Esophagus muscularis mucosa (tissue), 4 donors: ENCODE results near the gene CTDNEP1. TPM values are rescaled to one million over a fixed set of nuclear protein-coding genes. Genes with fewer than 3 reads are reported as not detected.

Experiments
- DNase-seq: peaks from one replicate; pipeline ENCODE4 v3.0.0-alpha.2; 2017; ENCODE audit errors: extremely low spot score
- H3K27ac ChIP-seq, 4 donors: fragments of 200-600 bp; sonication (generic); replicated peaks in 1 of 4; 1 replicate in 3 of 4; 2 replicates in 1 of 4; pipeline ENCODE4 v1.5.1; 2016 to 2019; ENCODE audit warnings: mild to moderate bottlenecking in 1 of 4
- H3K27me3 ChIP-seq, 4 donors: fragments of 200-600 bp; sonication (generic); one replicate each; pipeline versions ENCODE4 v1.5.1 to v1.6.0; 2016 to 2019
- H3K36me3 ChIP-seq, 4 donors: fragments of 200-600 bp; sonication (generic); one replicate each; pipeline ENCODE4 v1.5.1; 2016 to 2019
- H3K4me1 ChIP-seq, 4 donors: fragments of 200-600 bp; sonication (generic); one replicate each; pipeline ENCODE4 v1.5.1; 2016 to 2019
- H3K4me3 ChIP-seq, 4 donors: fragments of 200-600 bp; sonication (generic); 1 replicate in 2 of 4; 2 replicates in 2 of 4; pipeline ENCODE4 v1.5.1; 2016 to 2019; ENCODE audit warnings: mild to moderate bottlenecking in 4 of 4, moderate library complexity in 1 of 4
- H3K9me3 ChIP-seq, 4 donors: fragments of 200-600 bp; sonication (generic); 1 replicate in 3 of 4; 2 replicates in 1 of 4; pipeline ENCODE4 v1.5.1; 2016 to 2019
- EP300 ChIP-seq: sonication (generic); formaldehyde crosslinking; IDR thresholded peaks from one replicate; pipeline ENCODE4 v1.6.1; 2017; ENCODE audit warnings: antibody characterized with exemption
- POLR2A ChIP-seq: fragments of 450-650 bp; IDR thresholded peaks from one replicate; pipeline ENCODE4 v1.6.1; 2017; ENCODE audit warnings: antibody characterized with exemption, moderate library complexity, mild to moderate bottlenecking, low read depth
- POLR2AphosphoS5 ChIP-seq, 2 donors: sonication (generic); formaldehyde crosslinking; IDR thresholded peaks; one replicate each; pipeline ENCODE4 v1.6.1; 2017; ENCODE audit warnings: antibody characterized with exemption in 2 of 2
- WGBS: methylation state at CpG from one replicate; pipeline ENCODE4 v1.1.5; 2018; 5-methylcytosine and 5-hydroxymethylcytosine counted together
- intact Hi-C: fragments of 100-400 bp; cut with DNase I; formaldehyde crosslinking; loops from one replicate; pipeline ENCODE4 v1.15.1; 2023
- total RNA-seq, 4 donors: library from RNA; depleted of rRNA; stranded (reverse); fragments of >200 nt; gene quantifications; one replicate each; pipeline versions ENCODE4 v1.1.0 to v1.2.1, GENCODE V29; 2016
- TF ChIP-seq, protein P1 (sequence below), 3 experiments: fragments of 200-600 bp in 2 of 3; fragments of 450-650 bp in 1 of 3; sonication (generic) in 2 of 3; IDR thresholded peaks; one replicate each; pipeline ENCODE4 v1.5.1; 2017 to 2019; ENCODE audit warnings: antibody characterized with exemption in 3 of 3, mild to moderate bottlenecking in 2 of 3, moderate library complexity in 1 of 3

Gene CTDNEP1
- total RNA-seq = 10 to 100 TPM; 41.5 to 66.5 (median 46.6) TPM

DNA sequence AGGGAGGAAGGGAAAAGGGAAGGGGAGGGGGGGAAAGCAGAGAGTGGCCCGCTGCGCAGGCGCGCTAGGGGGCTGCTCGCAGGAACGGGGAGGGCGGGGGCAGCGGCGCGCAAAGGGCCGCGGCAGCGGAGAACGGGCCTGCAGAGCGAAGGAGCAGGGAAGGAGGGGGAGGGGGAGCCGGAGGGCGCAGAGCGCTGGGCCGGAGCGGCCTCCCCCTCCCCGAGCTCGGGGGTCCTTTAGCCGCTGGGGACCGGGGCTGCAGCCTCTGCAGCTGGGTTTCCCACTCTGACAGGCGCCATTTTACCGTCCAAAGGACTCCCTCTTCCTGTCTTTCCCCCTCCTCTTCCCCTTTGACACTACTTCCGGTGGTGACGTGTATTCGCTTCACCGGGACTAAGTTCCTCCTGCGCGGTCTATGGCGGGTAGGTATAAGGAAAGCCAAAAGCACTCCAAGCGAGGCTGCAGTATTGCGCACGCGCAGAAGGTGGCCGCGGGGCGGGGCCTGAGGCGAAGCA is at the start of gene CTDNEP1:
CTDNEP1 (minus strand) TSS at position 74 of the 515 bp plus-strand sequence. CDS start 438 bp downstream, outside the sequence.
- peaks cover 22 to 34% (median 32%) of the 10 kb centered on the region in 4 donors for H3K36me3 ChIP-seq
- peak within 1 kb of the TSS; percentile 78 to 98 (median 96) for H3K4me3 ChIP-seq
- no peaks in the 10 kb centered on the region for H3K9me3 ChIP-seq
- intact Hi-C loops = loop anchor here (10.0 kb wide), 1 partner anchor 303 kb away; the partner anchor contains the start of gene TNFSF13
- peak within 1 kb of the TSS; percentile 98 to 100 (median 99) for H3K27ac ChIP-seq
- TF ChIP-seq, protein P1, sequence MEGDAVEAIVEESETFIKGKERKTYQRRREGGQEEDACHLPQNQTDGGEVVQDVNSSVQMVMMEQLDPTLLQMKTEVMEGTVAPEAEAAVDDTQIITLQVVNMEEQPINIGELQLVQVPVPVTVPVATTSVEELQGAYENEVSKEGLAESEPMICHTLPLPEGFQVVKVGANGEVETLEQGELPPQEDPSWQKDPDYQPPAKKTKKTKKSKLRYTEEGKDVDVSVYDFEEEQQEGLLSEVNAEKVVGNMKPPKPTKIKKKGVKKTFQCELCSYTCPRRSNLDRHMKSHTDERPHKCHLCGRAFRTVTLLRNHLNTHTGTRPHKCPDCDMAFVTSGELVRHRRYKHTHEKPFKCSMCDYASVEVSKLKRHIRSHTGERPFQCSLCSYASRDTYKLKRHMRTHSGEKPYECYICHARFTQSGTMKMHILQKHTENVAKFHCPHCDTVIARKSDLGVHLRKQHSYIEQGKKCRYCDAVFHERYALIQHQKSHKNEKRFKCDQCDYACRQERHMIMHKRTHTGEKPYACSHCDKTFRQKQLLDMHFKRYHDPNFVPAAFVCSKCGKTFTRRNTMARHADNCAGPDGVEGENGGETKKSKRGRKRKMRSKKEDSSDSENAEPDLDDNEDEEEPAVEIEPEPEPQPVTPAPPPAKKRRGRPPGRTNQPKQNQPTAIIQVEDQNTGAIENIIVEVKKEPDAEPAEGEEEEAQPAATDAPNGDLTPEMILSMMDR (IDR thresholded peaks at IDR 0.05) = no peak
- TF ChIP-seq EP300 (no peak), POLR2A (peak; percentile 9), POLR2AphosphoS5 (IDR thresholded peaks at IDR 0.05) (peak in 1 of 2 donors; percentile 89)
- H3K27me3 ChIP-seq = no peaks in the 10 kb centered on the region
- peaks cover 36 to 52% (median 45%) of the 10 kb centered on the region in 4 donors for H3K4me1 ChIP-seq
- WGBS = 0% methylated on average over 23 of the region's 41 CpGs
- peak; percentile 100 for DNase-seq

DNA sequence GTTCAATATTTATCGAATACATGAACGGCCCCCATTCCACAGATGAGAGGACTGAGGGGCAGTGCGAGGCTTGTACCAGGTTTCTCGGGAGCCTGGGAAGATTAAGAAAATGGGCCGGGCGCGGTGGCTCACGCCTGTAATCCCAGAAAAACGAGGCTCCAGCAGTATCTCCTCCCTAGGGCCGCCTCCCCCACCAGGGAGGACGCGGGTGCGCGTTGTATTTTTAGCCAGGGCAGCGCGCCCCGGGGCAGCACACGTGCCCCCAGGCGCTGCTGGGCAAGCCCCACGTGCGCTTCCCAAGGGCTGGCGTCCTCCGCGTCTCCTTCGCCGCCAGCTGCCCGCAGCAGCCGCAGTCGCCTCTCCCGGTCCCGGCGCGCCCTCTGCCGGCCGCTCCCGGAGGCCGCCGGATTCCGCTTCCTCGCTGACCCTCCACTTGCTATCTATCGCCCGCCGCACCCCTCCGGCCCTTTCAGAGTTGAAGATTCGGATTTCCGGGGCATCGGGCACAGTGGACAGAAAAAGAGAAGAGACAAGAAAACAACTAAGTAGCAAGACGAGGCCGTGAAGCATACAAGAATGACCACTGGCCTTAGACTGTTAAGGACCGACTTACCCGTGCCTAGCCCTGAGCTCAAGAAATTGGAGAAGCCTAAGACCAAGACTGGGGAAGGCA is 44.8 kb upstream of the CTDNEP1 start:
- Histone ChIP-seq H3K9me3 (no peaks in the 10 kb centered on the region), H3K27ac (peak overlapping the region; percentile 81 to 96 (median 92)), H3K4me3 (peak overlapping the region; percentile 5 to 38 (median 29)), H3K27me3 (peaks cover 0 to 36% (median 4%) of the 10 kb centered on the region in 4 donors), H3K36me3 (no peaks in the 10 kb centered on the region), H3K4me1 (peaks cover 49 to 56% (median 56%) of the 10 kb centered on the region in 4 donors)
- intact Hi-C loops = loop anchor here (1.0 kb wide), 1 partner anchor 16 kb away; no protein-coding TSS in a partner anchor
- peak; percentile 73 to 93 for TF ChIP-seq POLR2AphosphoS5 (IDR thresholded peaks at IDR 0.05)
- TF ChIP-seq POLR2A = no peak
- TF ChIP-seq EP300 = peak; percentile 47
- TF ChIP-seq, protein P1 (IDR thresholded peaks at IDR 0.05) = peak; percentile 97 to 99 (median 99)
- 7% methylated on average over 18 of the region's 51 CpGs for WGBS
- DNase-seq = peak; percentile 98

DNA sequence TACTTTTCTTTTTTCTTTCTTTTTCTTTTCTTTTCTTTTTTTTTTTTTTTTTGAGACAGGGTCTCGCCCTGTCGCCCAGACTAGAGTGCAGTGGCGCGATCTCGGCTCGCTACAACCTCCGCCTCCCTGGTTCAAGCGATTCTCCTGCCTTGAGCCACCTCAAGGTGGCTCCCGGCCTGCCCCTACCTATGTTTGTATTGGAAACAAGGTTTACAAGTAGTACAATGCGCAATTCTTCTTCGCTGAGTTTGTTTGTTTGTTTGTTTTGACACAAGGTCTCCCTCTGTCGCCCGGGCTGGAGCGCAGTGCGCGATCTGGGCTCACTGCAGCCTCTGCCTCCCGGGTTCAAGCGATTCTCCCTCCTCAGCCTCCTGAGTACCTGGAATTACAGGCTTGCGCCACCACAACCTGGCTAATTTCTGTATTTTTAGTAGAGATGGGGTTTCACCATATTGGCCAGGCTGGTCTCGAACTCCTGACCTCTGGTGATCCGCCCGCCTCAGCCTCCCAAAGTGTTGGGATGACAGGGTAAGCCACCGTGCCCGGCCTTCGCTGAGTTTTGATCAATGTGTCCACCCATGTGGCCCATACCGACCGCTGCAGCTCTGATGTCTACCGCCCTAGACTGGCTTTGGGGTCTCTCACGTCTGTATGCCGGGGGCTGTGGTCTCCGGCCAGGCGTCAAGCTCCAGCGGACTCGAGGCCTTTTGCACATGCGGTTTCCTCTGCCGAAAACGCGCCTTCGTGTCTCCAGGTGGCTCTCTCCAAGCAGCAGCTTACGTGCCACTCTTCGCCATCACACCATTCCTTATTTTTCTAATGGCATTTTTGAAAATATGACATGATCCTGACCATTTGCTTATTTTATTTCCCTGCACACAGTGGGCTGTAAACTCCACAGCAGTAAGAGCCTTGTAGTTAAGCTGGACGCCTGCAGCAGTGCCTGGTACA is 44.0 kb upstream of the CTDNEP1 start:
- Histone ChIP-seq H3K9me3 (no peaks in the 10 kb centered on the region), H3K4me3 (peak overlapping the region in 3 of 4 donors; percentile 5 to 46 (median 46)), H3K4me1 (peaks cover 58 to 64% (median 64%) of the 10 kb centered on the region in 4 donors), H3K27me3 (peaks cover 0 to 37% (median 4%) of the 10 kb centered on the region in 4 donors), H3K27ac (peak overlapping the region; percentile 81 to 96 (median 92)), H3K36me3 (no peaks in the 10 kb centered on the region)
- no peak for DNase-seq
- WGBS = 68% methylated on average over 42 of the region's 42 CpGs
- TF ChIP-seq POLR2AphosphoS5 (IDR thresholded peaks at IDR 0.05) = no peak
- TF ChIP-seq POLR2A = no peak
- TF ChIP-seq, protein P1 (IDR thresholded peaks at IDR 0.05) = no peak
- TF ChIP-seq EP300 = no peak
- intact Hi-C loops = loop anchor here (1.0 kb wide), 1 partner anchor 15 kb away; no protein-coding TSS in a partner anchor

DNA sequence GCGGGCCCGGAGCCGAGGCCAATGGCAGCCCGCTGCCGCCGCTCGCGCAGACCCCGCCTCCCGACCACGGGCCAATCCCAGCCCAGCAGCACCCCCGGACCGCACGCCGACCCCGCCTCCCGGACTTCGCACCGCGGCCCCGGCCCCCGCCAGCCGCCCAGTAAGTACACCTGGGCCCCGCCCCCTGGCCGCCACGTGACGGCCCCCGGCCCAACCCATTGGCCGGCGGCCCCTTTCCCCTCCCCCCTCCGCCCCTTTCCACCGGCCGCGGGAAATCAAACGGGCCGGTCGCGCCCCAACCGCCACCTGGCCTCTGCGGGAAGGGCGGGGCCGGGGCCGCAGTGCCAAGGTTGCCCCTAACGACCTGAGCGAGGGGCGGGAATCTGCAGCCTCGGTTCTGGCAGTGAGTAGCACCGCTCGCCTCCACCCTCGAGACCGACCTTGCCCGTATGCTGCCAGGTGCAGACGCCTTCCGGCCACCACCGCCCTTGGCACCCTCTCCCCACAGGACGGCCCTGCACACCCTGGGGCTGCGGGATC is 43.1 kb upstream of the CTDNEP1 start, which contains the start of gene YBX2:
YBX2 (minus strand) TSS at position 26 of the 540 bp plus-strand sequence. CDS start 139 bp downstream, outside the sequence.
- WGBS = 4% methylated on average over 22 of the region's 57 CpGs
- intact Hi-C loops = no loop called here
- no peak for DNase-seq
- Histone ChIP-seq H3K27me3 (peaks cover 0 to 37% (median 4%) of the 10 kb centered on the region in 4 donors), H3K9me3 (no peaks in the 10 kb centered on the region), H3K4me1 (peaks cover 62 to 72% (median 72%) of the 10 kb centered on the region in 4 donors), H3K4me3 (peak within 1 kb of the TSS; percentile 46 to 54 (median 48)), H3K36me3 (no peaks in the 10 kb centered on the region), H3K27ac (peak within 1 kb of the TSS; percentile 81 to 96 (median 92))
- TF ChIP-seq EP300 = no peak
- TF ChIP-seq, protein P1 (IDR thresholded peaks at IDR 0.05) = no peak
- no peak for TF ChIP-seq POLR2AphosphoS5 (IDR thresholded peaks at IDR 0.05)
